B cell (primary cell): ENCODE measurements around the gene RIN3. TPM values are rescaled to one million over a fixed set of nuclear protein-coding genes. Genes with fewer than 3 reads are reported as not detected.

Experiments
- ATAC-seq: fragments of 200-7000 bp; cut with Tn5 transposase; one replicate; pipeline ENCODE4 v1.10.0; 2021; ENCODE audit warnings: low read depth, mild to moderate bottlenecking, moderate number of reproducible peaks, moderate library complexity
- CTCF ChIA-PET: fragments of 350-600 bp; sonication (Branson Sonifier 250); formaldehyde crosslinking; loops from one replicate; lab custom pipeline; 2021; ENCODE audit warnings: antibody characterized with exemption, inconsistent platforms; lab: Charles Lee
- POLR2A ChIA-PET: fragments of 350-600 bp; sonication (Branson Sonifier 250); formaldehyde crosslinking; loops from one replicate; lab custom pipeline; 2021; ENCODE audit warnings: antibody characterized with exemption; lab: Charles Lee
- DNase-seq: peaks from one replicate; pipeline ENCODE4 v3.0.0; 2013
- H2AFZ ChIP-seq: 2 replicates; pipeline ENCODE4 v1.6.1; 2012; ENCODE audit warnings: mild to moderate bottlenecking, low read depth, low read length; ENCODE audit not compliant: insufficient read depth, poor library complexity, severe bottlenecking
- H3K27ac ChIP-seq, 2 donors: 1 replicate in 1 of 2; 2 replicates in 1 of 2; pipeline ENCODE4 v1.5.1; 2012 to 2013; ENCODE audit warnings: low read length in 2 of 2, mild to moderate bottlenecking in 2 of 2, moderate library complexity in 1 of 2
- H3K27me3 ChIP-seq, 4 experiments: fragments of 200-600 bp in 1 of 4; sonication (generic) in 1 of 4; replicated peaks in 1 of 4; 1 replicate in 2 of 4; 2 replicates in 2 of 4; pipeline versions ENCODE4 v1.6.1 to v1.7.0; 2013 to 2016; ENCODE audit warnings: low read length in 3 of 4, mild to moderate bottlenecking in 2 of 4, mixed read lengths in 1 of 4, moderate library complexity in 1 of 4; ENCODE audit not compliant: insufficient read depth in 4 of 4, control insufficient read depth in 3 of 4; ENCODE audit errors: control extremely low read depth in 1 of 4
- H3K36me3 ChIP-seq, 2 experiments: replicated peaks in 1 of 2; 1 replicate in 1 of 2; 2 replicates in 1 of 2; pipeline versions ENCODE4 v1.6.1 to v1.7.1; 2013; ENCODE audit warnings: low read length in 1 of 2; ENCODE audit not compliant: insufficient read depth in 2 of 2, control insufficient read depth in 1 of 2; ENCODE audit errors: control extremely low read depth in 1 of 2, extremely low read depth in 1 of 2
- H3K4me1 ChIP-seq, 2 donors: fragments of 200-600 bp in 1 of 2; sonication (generic) in 1 of 2; 1 replicate in 1 of 2; 2 replicates in 1 of 2; pipeline versions ENCODE4 v1.5.1 to v1.6.1; 2013 to 2017; ENCODE audit warnings: low read length in 2 of 2; ENCODE audit not compliant: control insufficient read depth in 2 of 2, insufficient read depth in 2 of 2
- H3K4me2 ChIP-seq: replicated peaks from 2 replicates; pipeline ENCODE3; 2012; ENCODE audit warnings: mild to moderate bottlenecking, low read depth, low read length; ENCODE audit not compliant: poor library complexity, severe bottlenecking
- H3K4me3 ChIP-seq, 5 experiments: fragments of 200-600 bp in 1 of 5; sonication (generic) in 1 of 5; 1 replicate in 3 of 5; 2 replicates in 2 of 5; pipeline versions ENCODE4 v1.5.1 to v1.7.0; 2011 to 2016; ENCODE audit warnings: low read length in 4 of 5, mild to moderate bottlenecking in 4 of 5, low read depth in 2 of 5, control low read depth in 1 of 5, moderate library complexity in 1 of 5; ENCODE audit not compliant: insufficient read depth in 1 of 5; ENCODE audit errors: control extremely low read depth in 1 of 5, extremely low read depth in 1 of 5
- H3K79me2 ChIP-seq: fragments of 200-600 bp; sonication (generic); one replicate; pipeline ENCODE4 v1.6.0; 2016; ENCODE audit warnings: low read length; ENCODE audit not compliant: control insufficient read depth, insufficient read depth
- H3K9ac ChIP-seq: fragments of 200-600 bp; sonication (generic); 2 replicates; pipeline ENCODE4 v1.6.1; 2017; ENCODE audit warnings: mild to moderate bottlenecking, low read length, moderate library complexity
- H3K9me3 ChIP-seq, 3 donors: one replicate each; pipeline versions ENCODE4 v1.6.1 to v1.7.1; 2013; ENCODE audit warnings: low read length in 2 of 3; ENCODE audit not compliant: control insufficient read depth in 2 of 3, insufficient read depth in 1 of 3; ENCODE audit errors: control extremely low read depth in 1 of 3
- H4K20me1 ChIP-seq: 2 replicates; pipeline ENCODE4 v1.6.0; 2012; ENCODE audit warnings: mild to moderate bottlenecking, low read length; ENCODE audit not compliant: insufficient read depth, control insufficient read depth, poor library complexity, severe bottlenecking
- H3K27ac Mint-ChIP-seq: one replicate; pipeline ENCODE4 v1.8.0; 2021; ENCODE audit warnings: mixed read lengths
- H3K27me3 Mint-ChIP-seq: one replicate; pipeline ENCODE4 v1.8.0; 2021; ENCODE audit warnings: mixed read lengths
- H3K4me1 Mint-ChIP-seq: one replicate; pipeline ENCODE4 v1.8.0; 2021; ENCODE audit warnings: mixed read lengths
- H3K4me3 Mint-ChIP-seq: one replicate; pipeline ENCODE4 v1.8.0; 2021; ENCODE audit warnings: mixed read lengths
- H3K9me3 Mint-ChIP-seq: one replicate; pipeline ENCODE4 v1.8.0; 2022; ENCODE audit warnings: mixed read lengths; ENCODE audit not compliant: insufficient read depth
- CTCF ChIP-seq: fragments of 200-600 bp; IDR thresholded peaks from one replicate; pipeline ENCODE4 v1.8.0; 2022; ENCODE audit warnings: antibody characterized with exemption, mild to moderate bottlenecking
- EZH2 ChIP-seq: IDR thresholded peaks from 2 replicates; pipeline ENCODE4 v1.6.1; 2012; ENCODE audit warnings: borderline replicate concordance, low read depth, mild to moderate bottlenecking, moderate library complexity, low read length; ENCODE audit not compliant: insufficient read depth, poor library complexity, severe bottlenecking
- WGBS: methylation state at CpG from one replicate; pipeline ENCODE4 v1.1.5; 2013; ENCODE audit warnings: missing lambda C conversion rate; ENCODE audit not compliant: insufficient coverage; 5-methylcytosine and 5-hydroxymethylcytosine counted together
- intact Hi-C: fragments of 100-400 bp; cut with micrococcal nuclease; formaldehyde crosslinking; loops from one replicate; pipeline ENCODE4 v1.10.0; 2022
- polyA plus RNA-seq: library from polyadenylated mRNA; depleted of rRNA; stranded (reverse); fragments of >200 nt; gene quantifications from 2 replicates; pipeline ENCODE4 v1.2.3, GENCODE V29; 2012
- total RNA-seq, 2 donors: library from RNA; stranded (reverse); fragments of 120-200 nt in 1 of 2; gene quantifications; 1 replicate in 1 of 2; 2 replicates in 1 of 2; pipeline versions ENCODE4 v1.2.3 to v1.2.4, GENCODE V29; 2013 to 2022

Gene RIN3
- total and polyA plus RNA-seq, 2 donors (not counting 1 experiment from before 2014, with no cell fraction given), result 62.1 to 123 TPM

- H3K27me3 ChIP-seq, result no peaks in the 10 kb centered on the region
- H3K27ac Mint-ChIP-seq, result peak overlapping the region; percentile 56
- ATAC-seq, result no peak
- 93% methylated on average over 18 of the region's 18 CpGs for WGBS
- no peak for DNase-seq
- H3K9ac ChIP-seq, result no peak overlapping the region
- H3K9me3 ChIP-seq, result no peaks in the 10 kb centered on the region
- no peaks in the 10 kb centered on the region for H3K9me3 Mint-ChIP-seq
- CTCF ChIA-PET, result interaction anchor here (0.9 to 2.9 kb wide), 5 partner anchors 7 to 144 kb away, joined by 3 to 16 read pairs (median 3); no protein-coding TSS in a partner anchor
- H3K4me2 ChIP-seq, result no peak overlapping the region
- H2AFZ ChIP-seq, result no peak overlapping the region
- H3K27ac ChIP-seq, result no peak overlapping the region
- H3K4me3 Mint-ChIP-seq, result no peak overlapping the region
- intact Hi-C loops, result no loop called here
- H3K4me1 ChIP-seq, result peaks cover 25 to 30% of the 10 kb centered on the region in 2 donors
- no peaks in the 10 kb centered on the region for H3K27me3 Mint-ChIP-seq
- H3K4me3 ChIP-seq, result no peak overlapping the region
- no peak for TF ChIP-seq CTCF
- H3K36me3 ChIP-seq, result peaks cover 0 to 8% of the 10 kb centered on the region in 2 experiments
- peaks cover 46% of the 10 kb centered on the region for H3K4me1 Mint-ChIP-seq
- POLR2A ChIA-PET, result interaction anchor here (1.0 kb wide), 1 partner anchor 131 kb away, joined by 3 read pairs; no protein-coding TSS in a partner anchor
- peaks cover 10% of the 10 kb centered on the region for H4K20me1 ChIP-seq
- no peaks in the 10 kb centered on the region for H3K79me2 ChIP-seq
Observed at GRCh38 chr14:92693998-92694795, 180.6 kb downstream of the RIN3 start.

- H3K9me3 Mint-ChIP-seq, result no peaks in the 10 kb centered on the region
- H2AFZ ChIP-seq, result no peak overlapping the region
- CTCF ChIA-PET, result interaction anchor here (0.9 to 2.9 kb wide), 3 partner anchors 8 to 106 kb away, joined by 3 to 16 read pairs (median 3); no protein-coding TSS in a partner anchor
- H3K27ac Mint-ChIP-seq, result peak overlapping the region; percentile 56
- H4K20me1 ChIP-seq, result peaks cover 8% of the 10 kb centered on the region
- no peaks in the 10 kb centered on the region for H3K27me3 ChIP-seq
- peaks cover 51% of the 10 kb centered on the region for H3K4me1 Mint-ChIP-seq
- H3K4me3 ChIP-seq, result no peak overlapping the region
- no peak overlapping the region for H3K4me2 ChIP-seq
- intact Hi-C loops, result no loop called here
- H3K27ac ChIP-seq, result no peak overlapping the region
- TF ChIP-seq CTCF, result no peak
- TF ChIP-seq EZH2, result no peak
- ATAC-seq, result no peak
- no peaks in the 10 kb centered on the region for H3K79me2 ChIP-seq
- 75% methylated on average over 5 of the region's 5 CpGs for WGBS
- H3K4me3 Mint-ChIP-seq, result no peak overlapping the region
- H3K36me3 ChIP-seq, result peaks cover 0 to 5% of the 10 kb centered on the region in 2 experiments
- POLR2A ChIA-PET, result interaction anchor here (1.0 to 1.1 kb wide), 2 partner anchors 19 to 132 kb away, joined by 3 read pairs; no protein-coding TSS in a partner anchor
- no peaks in the 10 kb centered on the region for H3K9me3 ChIP-seq
- no peak for DNase-seq
- H3K9ac ChIP-seq, result no peak overlapping the region
- no peaks in the 10 kb centered on the region for H3K27me3 Mint-ChIP-seq
- H3K4me1 ChIP-seq, result peaks cover 29 to 34% of the 10 kb centered on the region in 2 donors
Observed at GRCh38 chr14:92694807-92695206, 181.2 kb downstream of the RIN3 start.
